ENCODE results near the gene CAMK2D. TPM values are rescaled to one million over a fixed set of nuclear protein-coding genes. Genes with fewer than 3 reads are reported as not detected.

Gene CAMK2D
- total and polyA plus RNA-seq, 2 donors, result 23.0 to 27.9 TPM

- no peak for DNase-seq (ENCODE audit: low read depth in 6 of 9, low spot score in 9 of 9)
- Histone ChIP-seq H3K9me3 (ENCODE audit: control insufficient read depth in 2 of 2, insufficient read depth in 1 of 2, low read length in 1 of 2) (no peaks in the 10 kb centered on the region), H3K36me3 (ENCODE audit: control insufficient read depth in 2 of 2, insufficient read depth in 2 of 2, low read length in 1 of 2) (no peaks in the 10 kb centered on the region), H3K27me3 (ENCODE audit: control insufficient read depth in 2 of 2, insufficient read depth in 1 of 2, low read length in 1 of 2) (no peaks in the 10 kb centered on the region), H3K27ac (ENCODE audit: low read depth in 1 of 2, low read length in 1 of 2) (no peak overlapping the region), H3K4me3 (ENCODE audit: low read length in 2 of 2) (no peak overlapping the region), H3K4me1 (ENCODE audit: control insufficient read depth in 2 of 2, insufficient read depth in 2 of 2, low read length in 2 of 2) (no peaks in the 10 kb centered on the region)
- 96% methylated on average over 6 of the region's 6 CpGs for WGBS
These were observed 278.4 kb downstream of the CAMK2D start for GRCh38 chr4:113483131-113483530.

GRCh38 chr4:113482325-113482724, 279.2 kb downstream of the CAMK2D start:
- Histone ChIP-seq H3K27ac (ENCODE audit: low read depth in 1 of 2, low read length in 1 of 2) (no peak overlapping the region), H3K4me1 (ENCODE audit: control insufficient read depth in 2 of 2, insufficient read depth in 2 of 2, low read length in 2 of 2) (no peaks in the 10 kb centered on the region), H3K9me3 (ENCODE audit: control insufficient read depth in 2 of 2, insufficient read depth in 1 of 2, low read length in 1 of 2) (peaks cover 0 to under 1% of the 10 kb centered on the region in 2 donors), H3K27me3 (ENCODE audit: control insufficient read depth in 2 of 2, insufficient read depth in 1 of 2, low read length in 1 of 2) (no peaks in the 10 kb centered on the region), H3K36me3 (ENCODE audit: control insufficient read depth in 2 of 2, insufficient read depth in 2 of 2, low read length in 1 of 2) (no peaks in the 10 kb centered on the region), H3K4me3 (ENCODE audit: low read length in 2 of 2) (no peak overlapping the region)
- DNase-seq (ENCODE audit: low read depth in 6 of 9, low spot score in 9 of 9), result no peak

GRCh38 chr4:113481820-113482219, 279.7 kb downstream of the CAMK2D start:
- DNase-seq (ENCODE audit: low read depth in 6 of 9, low spot score in 9 of 9), result no peak
- H3K4me1 ChIP-seq (ENCODE audit: control insufficient read depth in 2 of 2, insufficient read depth in 2 of 2, low read length in 2 of 2), result no peaks in the 10 kb centered on the region
- no peak overlapping the region for H3K4me3 ChIP-seq (ENCODE audit: low read length in 2 of 2)
- H3K27me3 ChIP-seq (ENCODE audit: control insufficient read depth in 2 of 2, insufficient read depth in 1 of 2, low read length in 1 of 2), result no peaks in the 10 kb centered on the region
- no peaks in the 10 kb centered on the region for H3K36me3 ChIP-seq (ENCODE audit: control insufficient read depth in 2 of 2, insufficient read depth in 2 of 2, low read length in 1 of 2)
- no peak overlapping the region for H3K27ac ChIP-seq (ENCODE audit: low read depth in 1 of 2, low read length in 1 of 2)
- peaks cover 0 to 2% of the 10 kb centered on the region in 2 donors for H3K9me3 ChIP-seq (ENCODE audit: control insufficient read depth in 2 of 2, insufficient read depth in 1 of 2, low read length in 1 of 2)

GRCh38 chr4:113480109-113480508, 281.4 kb downstream of the CAMK2D start:
- Histone ChIP-seq H3K9me3 (ENCODE audit: control insufficient read depth in 2 of 2, insufficient read depth in 1 of 2, low read length in 1 of 2) (peaks cover 0 to 2% of the 10 kb centered on the region in 2 donors), H3K4me1 (ENCODE audit: control insufficient read depth in 2 of 2, insufficient read depth in 2 of 2, low read length in 2 of 2) (no peaks in the 10 kb centered on the region)

GRCh38 chr4:113478032-113478431, 283.5 kb downstream of the CAMK2D start:
- no peaks in the 10 kb centered on the region for H3K4me1 ChIP-seq (ENCODE audit: control insufficient read depth in 2 of 2, insufficient read depth in 2 of 2, low read length in 2 of 2)
- 98% methylated on average over 2 of the region's 2 CpGs for WGBS
- peaks cover 0 to 2% of the 10 kb centered on the region in 2 donors for H3K9me3 ChIP-seq (ENCODE audit: control insufficient read depth in 2 of 2, insufficient read depth in 1 of 2, low read length in 1 of 2)
- no peaks in the 10 kb centered on the region for H3K36me3 ChIP-seq (ENCODE audit: control insufficient read depth in 2 of 2, insufficient read depth in 2 of 2, low read length in 1 of 2)
- DNase-seq (ENCODE audit: low read depth in 6 of 9, low spot score in 9 of 9), result no peak
- H3K4me3 ChIP-seq (ENCODE audit: low read length in 2 of 2), result no peak overlapping the region
- no peak overlapping the region for H3K27ac ChIP-seq (ENCODE audit: low read depth in 1 of 2, low read length in 1 of 2)
- no peaks in the 10 kb centered on the region for H3K27me3 ChIP-seq (ENCODE audit: control insufficient read depth in 2 of 2, insufficient read depth in 1 of 2, low read length in 1 of 2)

More at GRCh38 chr4:113480109-113480508, 281.4 kb downstream of the CAMK2D start:
- Histone ChIP-seq H3K27ac (ENCODE audit: low read depth in 1 of 2, low read length in 1 of 2) (no peak overlapping the region), H3K36me3 (ENCODE audit: control insufficient read depth in 2 of 2, insufficient read depth in 2 of 2, low read length in 1 of 2) (no peaks in the 10 kb centered on the region), H3K4me3 (ENCODE audit: low read length in 2 of 2) (no peak overlapping the region), H3K27me3 (ENCODE audit: control insufficient read depth in 2 of 2, insufficient read depth in 1 of 2, low read length in 1 of 2) (no peaks in the 10 kb centered on the region)
- 93% methylated on average over 12 of the region's 12 CpGs for WGBS
- DNase-seq (ENCODE audit: low read depth in 6 of 9, low spot score in 9 of 9), result no peak

- H3K27me3 ChIP-seq (ENCODE audit: control insufficient read depth in 2 of 2, insufficient read depth in 1 of 2, low read length in 1 of 2), result no peaks in the 10 kb centered on the region
- H3K4me3 ChIP-seq (ENCODE audit: low read length in 2 of 2), result no peak overlapping the region
- no peak for DNase-seq (ENCODE audit: low read depth in 6 of 9, low spot score in 9 of 9)
- WGBS, result 98% methylated on average over 2 of the region's 2 CpGs
- no peak overlapping the region for H3K27ac ChIP-seq (ENCODE audit: low read depth in 1 of 2, low read length in 1 of 2)
- H3K9me3 ChIP-seq (ENCODE audit: control insufficient read depth in 2 of 2, insufficient read depth in 1 of 2, low read length in 1 of 2), result peaks cover 0 to 2% of the 10 kb centered on the region in 2 donors
- no peaks in the 10 kb centered on the region for H3K4me1 ChIP-seq (ENCODE audit: control insufficient read depth in 2 of 2, insufficient read depth in 2 of 2, low read length in 2 of 2)
- H3K36me3 ChIP-seq (ENCODE audit: control insufficient read depth in 2 of 2, insufficient read depth in 2 of 2, low read length in 1 of 2), result no peaks in the 10 kb centered on the region
These were observed 284.7 kb downstream of the CAMK2D start for GRCh38 chr4:113476800-113477199.

GRCh38 chr4:113474017-113474416, 287.5 kb downstream of the CAMK2D start:
- no peaks in the 10 kb centered on the region for H3K4me1 ChIP-seq (ENCODE audit: control insufficient read depth in 2 of 2, insufficient read depth in 2 of 2, low read length in 2 of 2)
- no peak overlapping the region for H3K27ac ChIP-seq (ENCODE audit: low read depth in 1 of 2, low read length in 1 of 2)
- H3K9me3 ChIP-seq (ENCODE audit: control insufficient read depth in 2 of 2, insufficient read depth in 1 of 2, low read length in 1 of 2), result peaks cover 0 to 2% of the 10 kb centered on the region in 2 donors
- H3K36me3 ChIP-seq (ENCODE audit: control insufficient read depth in 2 of 2, insufficient read depth in 2 of 2, low read length in 1 of 2), result no peaks in the 10 kb centered on the region
- no peak overlapping the region for H3K4me3 ChIP-seq (ENCODE audit: low read length in 2 of 2)
- H3K27me3 ChIP-seq (ENCODE audit: control insufficient read depth in 2 of 2, insufficient read depth in 1 of 2, low read length in 1 of 2), result no peaks in the 10 kb centered on the region
- no peak for DNase-seq (ENCODE audit: low read depth in 6 of 9, low spot score in 9 of 9)

- H3K4me1 ChIP-seq (ENCODE audit: control insufficient read depth in 2 of 2, insufficient read depth in 2 of 2, low read length in 2 of 2), result no peaks in the 10 kb centered on the region
- no peak overlapping the region for H3K27ac ChIP-seq (ENCODE audit: low read depth in 1 of 2, low read length in 1 of 2)
- no peak for DNase-seq (ENCODE audit: low read depth in 6 of 9, low spot score in 9 of 9)
- no peaks in the 10 kb centered on the region for H3K27me3 ChIP-seq (ENCODE audit: control insufficient read depth in 2 of 2, insufficient read depth in 1 of 2, low read length in 1 of 2)
- WGBS, result 89% methylated on average over 1 of the region's 1 CpG
- H3K9me3 ChIP-seq (ENCODE audit: control insufficient read depth in 2 of 2, insufficient read depth in 1 of 2, low read length in 1 of 2), result peaks cover 0 to 2% of the 10 kb centered on the region in 2 donors
- H3K4me3 ChIP-seq (ENCODE audit: low read length in 2 of 2), result no peak overlapping the region
- no peaks in the 10 kb centered on the region for H3K36me3 ChIP-seq (ENCODE audit: control insufficient read depth in 2 of 2, insufficient read depth in 2 of 2, low read length in 1 of 2)
These were observed 288.7 kb downstream of the CAMK2D start for GRCh38 chr4:113472864-113473263.

- no peak overlapping the region for H3K4me3 ChIP-seq (ENCODE audit: low read length in 2 of 2)
- H3K27ac ChIP-seq (ENCODE audit: low read depth in 1 of 2, low read length in 1 of 2), result no peak overlapping the region
- H3K36me3 ChIP-seq (ENCODE audit: control insufficient read depth in 2 of 2, insufficient read depth in 2 of 2, low read length in 1 of 2), result no peaks in the 10 kb centered on the region
- no peak for DNase-seq (ENCODE audit: low read depth in 6 of 9, low spot score in 9 of 9)
- 97% methylated on average over 4 of the region's 4 CpGs for WGBS
- no peaks in the 10 kb centered on the region for H3K4me1 ChIP-seq (ENCODE audit: control insufficient read depth in 2 of 2, insufficient read depth in 2 of 2, low read length in 2 of 2)
- no peaks in the 10 kb centered on the region for H3K27me3 ChIP-seq (ENCODE audit: control insufficient read depth in 2 of 2, insufficient read depth in 1 of 2, low read length in 1 of 2)
- no peaks in the 10 kb centered on the region for H3K9me3 ChIP-seq (ENCODE audit: control insufficient read depth in 2 of 2, insufficient read depth in 1 of 2, low read length in 1 of 2)
These were observed 290.2 kb downstream of the CAMK2D start for GRCh38 chr4:113471146-113471860.
